ENCODE data around the gene ANGPTL2.
"Not testable (repeated sequence)": the region's sequence is repeated elsewhere in the genome, so short reads cannot be mapped to it uniquely, and the experiment has no call there.

ANGPTL2 gene

GRCh38 chr9:127154390-127155191 is 32.2 kb upstream of the ANGPTL2 start:
- peak in 1 of 2 donors; percentile 24 for DNase-seq

- no peak for DNase-seq
Measured at GRCh38 chr9:127154003-127154389, 31.6 kb upstream of the ANGPTL2 start.

GRCh38 chr9:127153501-127153900 is 31.1 kb upstream of the ANGPTL2 start:
- no peak for DNase-seq

- DNase-seq: no peak
Measured at GRCh38 chr9:127149463-127150390, 27.3 kb upstream of the ANGPTL2 start.

GRCh38 chr9:127149010-127149409 is 26.6 kb upstream of the ANGPTL2 start:
- no peak for DNase-seq

GRCh38 chr9:127148014-127148413 is 25.6 kb upstream of the ANGPTL2 start:
- no peak for DNase-seq

- no peak for DNase-seq
Measured at GRCh38 chr9:127147251-127147650, 24.8 kb upstream of the ANGPTL2 start.

GRCh38 chr9:127146841-127147240 is 24.4 kb upstream of the ANGPTL2 start:
- not testable (repeated sequence) for DNase-seq

GRCh38 chr9:127144670-127145445 is 22.4 kb upstream of the ANGPTL2 start:
- DNase-seq: no peak

- no peak for DNase-seq
Measured at GRCh38 chr9:127143920-127144465, 21.6 kb upstream of the ANGPTL2 start.

GRCh38 chr9:127142931-127143464 is 20.6 kb upstream of the ANGPTL2 start:
- DNase-seq: no peak

- DNase-seq: no peak
Measured at GRCh38 chr9:127142291-127142690, 19.9 kb upstream of the ANGPTL2 start.

GRCh38 chr9:127140842-127141675 is 18.6 kb upstream of the ANGPTL2 start:
- DNase-seq: no peak

- DNase-seq: no peak
Measured at GRCh38 chr9:127140181-127140580, 17.7 kb upstream of the ANGPTL2 start.

- DNase-seq: no peak
Measured at GRCh38 chr9:127139775-127140174, 17.3 kb upstream of the ANGPTL2 start.

GRCh38 chr9:127139071-127139731 is 16.8 kb upstream of the ANGPTL2 start:
- DNase-seq: no peak

GRCh38 chr9:127138444-127138843 is 16.0 kb upstream of the ANGPTL2 start:
- DNase-seq: no peak

GRCh38 chr9:127137640-127138360 is 15.4 kb upstream of the ANGPTL2 start:
- DNase-seq: no peak

- DNase-seq: no peak
Measured at GRCh38 chr9:127136880-127137639, 14.6 kb upstream of the ANGPTL2 start.

All from inflammatory macrophage treated with lipopolysaccharide for 1 hour (primary cell).